Parathyroid adenoma (tissue), 2 donors: ENCODE measurements around the gene GPR107.

Source experiments
- H2AFZ ChIP-seq: fragments of 300-600 bp; sonication (generic); one replicate; pipeline ENCODE4 v1.7.0; 2017; ENCODE audit warnings: antibody characterized with exemption, mild to moderate bottlenecking
- H3K27ac ChIP-seq: fragments of 300-600 bp; sonication (generic); one replicate; pipeline ENCODE4 v1.7.0; 2017
- H3K27me3 ChIP-seq: fragments of 300-600 bp; sonication (generic); one replicate; pipeline ENCODE4 v1.7.0; 2017; ENCODE audit warnings: low read length; ENCODE audit not compliant: control insufficient read depth, insufficient read depth
- H3K36me3 ChIP-seq: fragments of 300-600 bp; sonication (generic); one replicate; pipeline ENCODE4 v1.7.0; 2017; ENCODE audit warnings: low read length; ENCODE audit not compliant: control insufficient read depth, insufficient read depth
- H3K4me1 ChIP-seq: fragments of 300-600 bp; sonication (generic); one replicate; pipeline ENCODE4 v1.7.0; 2017; ENCODE audit warnings: control low read depth
- H3K4me2 ChIP-seq: fragments of 300-600 bp; sonication (generic); one replicate; pipeline ENCODE4 v1.7.0; 2017; ENCODE audit warnings: low read length
- H3K4me3 ChIP-seq: fragments of 300-600 bp; sonication (generic); one replicate; pipeline ENCODE4 v1.7.0; 2017; ENCODE audit warnings: low read depth, low read length
- H3K79me2 ChIP-seq: fragments of 300-600 bp; sonication (generic); one replicate; pipeline ENCODE4 v1.7.0; 2017; ENCODE audit warnings: control low read depth
- H3K9ac ChIP-seq: fragments of 300-600 bp; sonication (generic); one replicate; pipeline ENCODE4 v1.7.0; 2017; ENCODE audit warnings: mild to moderate bottlenecking
- H3K9me3 ChIP-seq: fragments of 300-600 bp; sonication (generic); one replicate; pipeline ENCODE4 v1.7.0; 2017; ENCODE audit warnings: low read length; ENCODE audit not compliant: control insufficient read depth
- CTCF ChIP-seq: fragments of 300-600 bp; sonication (generic); IDR thresholded peaks from one replicate; pipeline ENCODE4 v1.7.0; 2017; ENCODE audit warnings: antibody characterized with exemption, mild to moderate bottlenecking
- donor health status: primary hyperparathyroidism.

Gene GPR107

GRCh38 chr9:130034570-130034969 lies 19.1 kb upstream of the GPR107 start:
- H3K9ac ChIP-seq, result no peak overlapping the region
- no peaks in the 10 kb centered on the region for H3K9me3 ChIP-seq
- TF ChIP-seq CTCF, result no peak
- peaks cover 27% of the 10 kb centered on the region for H3K79me2 ChIP-seq
- no peak overlapping the region for H3K4me2 ChIP-seq
- H3K36me3 ChIP-seq, result no peaks in the 10 kb centered on the region
- no peaks in the 10 kb centered on the region for H3K27me3 ChIP-seq
- no peak overlapping the region for H3K4me3 ChIP-seq
- H3K4me1 ChIP-seq, result no peaks in the 10 kb centered on the region
- H3K27ac ChIP-seq, result no peak overlapping the region
- no peak overlapping the region for H2AFZ ChIP-seq

GRCh38 chr9:130036099-130036498 lies 17.6 kb upstream of the GPR107 start:
- Histone ChIP-seq H3K4me2 (no peak overlapping the region), H3K79me2 (peaks cover 20% of the 10 kb centered on the region), H3K27ac (no peak overlapping the region), H3K27me3 (no peaks in the 10 kb centered on the region), H3K4me1 (no peaks in the 10 kb centered on the region), H3K36me3 (no peaks in the 10 kb centered on the region), H3K9ac (no peak overlapping the region), H3K9me3 (no peaks in the 10 kb centered on the region), H3K4me3 (no peak overlapping the region), H2AFZ (no peak overlapping the region)
- TF ChIP-seq CTCF, result no peak

- TF ChIP-seq CTCF, result no peak
- no peak overlapping the region for H3K9ac ChIP-seq
- no peaks in the 10 kb centered on the region for H3K4me1 ChIP-seq
Observed at GRCh38 chr9:130039528-130040147, 14.1 kb upstream of the GPR107 start.

GRCh38 chr9:130040984-130041647 lies 12.6 kb upstream of the GPR107 start:
- Histone ChIP-seq H3K4me3 (peak overlapping the region; percentile 73), H3K9me3 (no peaks in the 10 kb centered on the region), H3K36me3 (no peaks in the 10 kb centered on the region), H3K4me1 (no peaks in the 10 kb centered on the region), H3K27me3 (no peaks in the 10 kb centered on the region), H3K27ac (no peak overlapping the region), H3K9ac (no peak overlapping the region), H3K79me2 (peaks cover 11% of the 10 kb centered on the region), H3K4me2 (peak overlapping the region; percentile 89), H2AFZ (no peak overlapping the region)
- TF ChIP-seq CTCF, result no peak

More at GRCh38 chr9:130039528-130040147, 14.1 kb upstream of the GPR107 start:
- Histone ChIP-seq H3K27ac (no peak overlapping the region), H3K4me2 (no peak overlapping the region), H3K27me3 (no peaks in the 10 kb centered on the region), H3K4me3 (no peak overlapping the region), H3K36me3 (no peaks in the 10 kb centered on the region), H3K79me2 (peaks cover 16% of the 10 kb centered on the region), H2AFZ (no peak overlapping the region), H3K9me3 (no peaks in the 10 kb centered on the region)
